Measurements from ENCODE around the gene PRR29.

PRR29 gene

DNA sequence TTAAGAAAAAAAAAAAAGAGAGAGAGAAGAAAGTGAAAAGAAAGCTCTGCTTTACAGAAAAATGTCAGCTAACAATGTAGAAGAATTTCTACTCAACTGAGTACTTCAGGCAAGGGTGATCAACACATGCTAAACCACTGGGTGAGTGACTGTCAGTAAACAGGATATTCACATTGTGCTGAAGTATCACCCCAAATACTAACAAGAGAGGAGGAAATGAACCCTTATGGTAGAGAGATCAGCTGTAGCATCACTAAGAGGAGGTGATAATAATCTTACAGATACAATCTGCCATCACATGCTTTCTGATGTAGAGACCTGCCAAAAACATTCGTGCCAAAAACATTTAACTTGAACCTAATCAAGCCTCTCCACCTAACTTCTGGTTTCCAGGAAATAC, 53.0 kb downstream of the PRR29 start:
- no peak for DNase-seq

DNA sequence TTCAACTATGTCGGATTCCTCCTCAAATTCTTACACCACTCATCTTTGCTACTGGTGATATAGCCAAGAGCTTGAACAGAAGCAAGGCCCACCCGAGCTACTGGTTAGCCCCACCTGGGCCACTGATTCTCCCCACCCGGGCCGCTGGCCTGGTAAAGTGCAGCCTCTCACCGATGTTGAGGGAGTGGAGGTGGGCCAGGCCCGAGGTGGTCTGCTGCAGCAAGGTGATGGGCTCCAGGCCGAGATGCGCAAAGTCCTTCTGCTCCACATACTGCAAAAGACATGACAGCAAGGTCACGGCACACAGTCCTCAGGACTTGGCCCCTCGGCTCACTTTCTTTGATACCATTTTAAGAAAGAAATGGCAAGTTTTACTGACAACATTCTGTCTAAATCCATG, 55.0 kb downstream of the PRR29 start:
- DNase-seq: no peak
